Mesothelial cell of epicardium (in vitro differentiated cells): ENCODE results near the gene DDI2. TPM values are rescaled to one million over a fixed set of nuclear protein-coding genes. Genes with fewer than 3 reads are reported as not detected.
A peak's percentile ranks its signal among the peaks of the same experiment; 100 is the strongest.

Source experiments
- DNase-seq, 2 experiments: peaks; one replicate each; pipeline ENCODE4 v3.0.0; 2021; ENCODE audit warnings: low spot score in 2 of 2; ENCODE audit not compliant: unreplicated experiment in 2 of 2
- H3K27ac Mint-ChIP-seq: 2 replicates; pipeline ENCODE4 v1.8.0; 2021; ENCODE audit warnings: mixed read lengths
- H3K27me3 Mint-ChIP-seq: 2 replicates; pipeline ENCODE4 v1.8.0; 2021; ENCODE audit warnings: low read depth, mixed read lengths
- H3K36me3 Mint-ChIP-seq: 2 replicates; pipeline ENCODE4 v1.8.0; 2021; ENCODE audit warnings: mixed read lengths
- H3K4me1 Mint-ChIP-seq: 2 replicates; pipeline ENCODE4 v1.8.0; 2021; ENCODE audit warnings: mixed read lengths
- H3K4me3 Mint-ChIP-seq: 2 replicates; pipeline ENCODE4 v1.8.0; 2021; ENCODE audit warnings: mild to moderate bottlenecking, moderate library complexity, mixed read lengths
- H3K9me3 Mint-ChIP-seq: 2 replicates; pipeline ENCODE4 v1.8.0; 2021; ENCODE audit warnings: mixed read lengths
- total RNA-seq: library from RNA; stranded (reverse); gene quantifications from 3 replicates; pipeline ENCODE4 v1.2.1, GENCODE V29; 2021
- TF ChIP-seq, protein P1 (sequence below): fragments of 200-600 bp; sonication (generic); IDR thresholded peaks from one replicate; pipeline ENCODE4 v1.5.0; 2021; ENCODE audit warnings: antibody characterized with exemption; ENCODE audit not compliant: unreplicated experiment

The DDI2 gene
- total RNA-seq, 1 donor from 2014 or later = 34.5 TPM

- peak overlapping the region; percentile 93 for H3K4me3 Mint-ChIP-seq
- DNase-seq = no peak
- TF ChIP-seq, protein P1, sequence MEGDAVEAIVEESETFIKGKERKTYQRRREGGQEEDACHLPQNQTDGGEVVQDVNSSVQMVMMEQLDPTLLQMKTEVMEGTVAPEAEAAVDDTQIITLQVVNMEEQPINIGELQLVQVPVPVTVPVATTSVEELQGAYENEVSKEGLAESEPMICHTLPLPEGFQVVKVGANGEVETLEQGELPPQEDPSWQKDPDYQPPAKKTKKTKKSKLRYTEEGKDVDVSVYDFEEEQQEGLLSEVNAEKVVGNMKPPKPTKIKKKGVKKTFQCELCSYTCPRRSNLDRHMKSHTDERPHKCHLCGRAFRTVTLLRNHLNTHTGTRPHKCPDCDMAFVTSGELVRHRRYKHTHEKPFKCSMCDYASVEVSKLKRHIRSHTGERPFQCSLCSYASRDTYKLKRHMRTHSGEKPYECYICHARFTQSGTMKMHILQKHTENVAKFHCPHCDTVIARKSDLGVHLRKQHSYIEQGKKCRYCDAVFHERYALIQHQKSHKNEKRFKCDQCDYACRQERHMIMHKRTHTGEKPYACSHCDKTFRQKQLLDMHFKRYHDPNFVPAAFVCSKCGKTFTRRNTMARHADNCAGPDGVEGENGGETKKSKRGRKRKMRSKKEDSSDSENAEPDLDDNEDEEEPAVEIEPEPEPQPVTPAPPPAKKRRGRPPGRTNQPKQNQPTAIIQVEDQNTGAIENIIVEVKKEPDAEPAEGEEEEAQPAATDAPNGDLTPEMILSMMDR = no peak
- no peaks in the 10 kb centered on the region for H3K9me3 Mint-ChIP-seq
- peaks cover 31% of the 10 kb centered on the region for H3K4me1 Mint-ChIP-seq
- peak overlapping the region; percentile 94 for H3K27ac Mint-ChIP-seq
- no peaks in the 10 kb centered on the region for H3K27me3 Mint-ChIP-seq
- H3K36me3 Mint-ChIP-seq = no peaks in the 10 kb centered on the region
Measured at GRCh38 chr1:15616373-15617172, 685 bp upstream of the DDI2 start.

DNA sequence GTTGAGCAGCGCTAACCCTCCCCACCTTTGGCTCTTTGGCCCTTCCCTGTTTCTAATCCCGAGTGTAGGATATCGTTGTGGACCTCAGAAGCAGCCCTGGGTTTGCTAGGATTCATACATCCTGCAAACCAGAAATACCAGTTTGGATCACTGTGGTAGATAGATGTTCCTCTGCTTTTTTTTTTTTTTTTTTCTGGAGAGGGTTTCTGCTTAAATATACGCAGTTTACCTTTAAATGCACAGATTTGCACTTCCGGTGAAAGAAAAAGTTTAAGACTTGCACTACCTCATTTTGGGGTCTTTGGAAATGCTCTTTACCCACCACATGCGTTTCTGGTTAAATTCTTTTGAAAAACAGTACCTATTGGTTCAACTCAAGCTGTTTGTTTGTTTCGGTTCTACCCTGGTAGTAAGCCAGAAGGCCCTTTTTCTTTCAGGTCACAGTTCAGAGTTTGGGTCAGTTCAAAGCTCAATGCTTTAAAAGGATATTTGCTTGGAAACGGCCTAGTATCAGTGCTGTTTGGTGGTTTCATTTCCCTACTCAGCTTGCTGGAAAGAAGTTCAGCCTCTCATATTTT lies 908 bp downstream of the DDI2 start:
- H3K27ac Mint-ChIP-seq = peak overlapping the region; percentile 99
- no peak for DNase-seq
- no peaks in the 10 kb centered on the region for H3K9me3 Mint-ChIP-seq
- no peaks in the 10 kb centered on the region for H3K27me3 Mint-ChIP-seq
- TF ChIP-seq, protein P1 = no peak
- H3K4me3 Mint-ChIP-seq = peak overlapping the region; percentile 93
- H3K36me3 Mint-ChIP-seq = no peaks in the 10 kb centered on the region
- H3K4me1 Mint-ChIP-seq = peaks cover 40% of the 10 kb centered on the region

DNA sequence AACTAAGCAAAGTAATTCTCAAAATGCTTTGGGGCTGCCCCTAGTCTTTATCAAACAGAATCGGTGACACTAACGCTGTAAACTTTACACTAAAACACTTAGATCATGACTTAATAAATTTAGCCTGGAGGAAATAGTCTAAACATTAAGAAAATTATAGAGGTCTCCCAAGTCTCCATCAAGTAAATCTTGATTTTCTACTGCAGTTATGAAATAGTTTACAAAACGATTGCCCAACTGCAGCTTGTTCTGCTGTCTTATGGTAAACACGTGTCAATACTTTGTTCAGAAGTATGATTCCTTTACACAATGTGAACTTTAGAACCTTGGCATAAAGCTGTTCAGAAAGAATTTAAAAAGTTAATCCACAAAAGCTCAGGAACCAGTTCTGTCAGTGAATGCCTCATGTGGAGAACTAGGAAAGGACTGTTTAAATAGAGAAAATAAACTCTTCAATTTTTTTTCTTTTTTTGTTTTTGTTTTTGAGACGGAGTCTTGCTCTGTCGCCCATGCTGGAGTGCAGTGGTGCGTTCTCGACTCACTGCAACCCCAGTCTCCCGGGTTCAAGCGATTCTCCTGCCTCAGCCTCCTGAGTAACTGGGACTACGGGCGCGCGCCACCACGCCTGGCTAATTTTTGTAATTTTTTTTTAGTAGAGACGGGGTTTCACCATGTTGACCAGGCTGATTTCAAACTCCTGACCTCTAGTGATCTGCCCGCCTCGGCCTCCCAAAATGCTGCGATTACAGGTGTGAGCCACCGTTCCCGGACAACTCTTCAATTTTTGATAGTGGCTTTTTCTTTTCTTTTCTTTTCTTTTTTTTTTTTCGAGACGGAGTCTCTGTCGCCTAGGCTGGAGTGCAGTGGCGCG lies 1.6 kb downstream of the DDI2 start:
- Mint-ChIP-seq H3K36me3 (no peaks in the 10 kb centered on the region), H3K4me3 (peak overlapping the region; percentile 93), H3K4me1 (peaks cover 40% of the 10 kb centered on the region), H3K27ac (peak overlapping the region; percentile 99), H3K9me3 (no peaks in the 10 kb centered on the region), H3K27me3 (no peaks in the 10 kb centered on the region)
- TF ChIP-seq, protein P1 = no peak
- no peak for DNase-seq

DNA sequence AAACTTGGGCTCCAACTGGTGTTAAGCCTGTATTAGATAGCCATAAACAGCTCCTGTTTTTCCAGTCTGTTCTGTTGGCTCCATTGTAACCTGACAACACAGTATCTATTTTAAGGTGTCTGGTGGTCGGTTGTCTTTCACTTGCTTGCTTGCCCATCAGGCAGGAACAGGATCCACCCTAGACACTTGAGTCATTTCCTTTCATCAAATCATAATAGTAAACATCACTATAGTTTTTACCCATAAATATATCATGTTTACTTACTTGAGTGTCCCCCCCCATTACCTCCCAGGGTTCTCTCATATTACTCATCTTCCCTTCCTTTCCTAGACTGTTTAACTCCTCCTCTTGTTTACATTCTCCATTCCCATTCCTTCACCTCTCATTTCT lies 2.9 kb downstream of the DDI2 start:
- Mint-ChIP-seq H3K36me3 (no peaks in the 10 kb centered on the region), H3K9me3 (no peaks in the 10 kb centered on the region), H3K4me3 (peak overlapping the region; percentile 11), H3K27ac (peak overlapping the region; percentile 23), H3K4me1 (peaks cover 48% of the 10 kb centered on the region), H3K27me3 (no peaks in the 10 kb centered on the region)
- TF ChIP-seq, protein P1 = no peak
- no peak for DNase-seq

DNA sequence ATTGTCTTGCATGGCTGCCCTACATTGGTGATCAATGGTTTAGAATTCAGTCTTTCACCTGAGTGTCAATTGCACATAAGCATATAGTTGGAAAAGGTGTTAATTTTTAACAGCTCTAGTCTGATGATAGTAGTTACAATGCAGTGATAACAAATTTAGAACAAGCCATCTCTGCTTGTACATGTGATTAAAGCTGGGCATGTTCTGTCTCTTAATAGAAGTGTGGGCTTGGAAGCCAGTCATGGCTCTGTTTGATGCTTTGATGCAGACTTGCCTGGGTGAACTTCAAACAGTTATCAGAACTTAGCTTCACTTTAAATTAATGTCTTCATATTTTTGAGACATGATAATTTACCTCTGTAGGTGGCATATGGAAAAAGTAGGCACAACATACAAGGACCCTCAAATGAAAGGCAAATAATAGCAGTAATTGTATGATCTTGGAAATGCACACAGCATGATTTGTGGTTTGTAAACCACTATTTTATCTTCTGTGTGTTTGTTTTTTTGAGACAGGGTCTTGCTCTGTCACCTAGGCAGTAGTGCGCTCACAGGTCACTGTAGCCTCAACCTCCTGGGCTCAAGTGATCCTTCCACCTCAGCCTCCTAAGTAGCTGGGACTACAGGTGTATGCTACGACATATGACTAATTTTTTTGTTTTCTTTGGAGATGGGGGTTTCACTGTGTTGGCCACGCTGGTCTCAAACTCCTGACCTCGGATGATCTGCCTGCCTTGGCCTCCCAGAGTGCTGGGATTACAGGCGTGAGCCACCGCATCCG lies 3.8 kb downstream of the DDI2 start:
- no peak for DNase-seq
- H3K27ac Mint-ChIP-seq = peak overlapping the region; percentile 23

More for the DNA sequence above, 3.8 kb downstream of the DDI2 start:
- Mint-ChIP-seq H3K4me3 (no peak overlapping the region), H3K36me3 (no peaks in the 10 kb centered on the region), H3K4me1 (peaks cover 48% of the 10 kb centered on the region), H3K27me3 (no peaks in the 10 kb centered on the region), H3K9me3 (no peaks in the 10 kb centered on the region)
- TF ChIP-seq, protein P1 = no peak
